Endometrial microvascular endothelial cells (primary cell): ENCODE measurements around the gene ARAP3. TPM values are rescaled to one million over a fixed set of nuclear protein-coding genes. Genes with fewer than 3 reads are reported as not detected.

Experiments
- in situ Hi-C: cut with HindIII; loops from 2 replicates; pipeline ENCODE4 v1.10.0; 2017; ENCODE audit warnings: low sequenced_read_pairs, low pct_unique_long_range_greater_than_20kb; ENCODE audit errors: inconsistent ontology term
- total RNA-seq: library from RNA; depleted of rRNA; stranded (reverse); fragments of >200 nt; gene quantifications from one replicate; pipeline ENCODE4 v1.2.3, GENCODE V29; 2015; ENCODE audit errors: inconsistent ontology term

The ARAP3 gene
- total RNA-seq, 1 donor from 2014 or later, result 58.1 TPM

- in situ Hi-C loops, result no loop called here
Measured at GRCh38 chr5:141603923-141604717, 77.9 kb downstream of the ARAP3 start.

Other genes with a start within 250 kb of the ARAP3 start
- gene PCDHGC3, start 206.3 kb downstream of the ARAP3 start, total RNA-seq, result 8.1 TPM
- not detected for gene PCDHGC4, start 197.2 kb downstream of the ARAP3 start, total RNA-seq
- not detected for gene PCDHGC5, start 193.1 kb downstream of the ARAP3 start, total RNA-seq
- gene DIAPH1, start 63.2 kb downstream of the ARAP3 start, total RNA-seq, result 91.6 TPM
- gene HDAC3, start 45.4 kb downstream of the ARAP3 start, total RNA-seq, result 43.5 TPM
- 9.0 TPM for gene RELL2, start 45.2 kb downstream of the ARAP3 start, total RNA-seq
- 68.2 TPM for gene FCHSD1, start 30.8 kb downstream of the ARAP3 start, total RNA-seq
- 94.1 TPM for gene PCDH1, start 196.2 kb upstream of the ARAP3 start, total RNA-seq
- gene DELE1, start 241.6 kb upstream of the ARAP3 start, total RNA-seq, result 54.9 TPM